NCI-H2029 treated with DMSO at 0.1 percent for 48 hours (cell line): ENCODE measurements around the gene PRKAA2.

Experiments
- DNase-seq: peaks from one replicate; lab custom pipeline; 2025; lab: John Stamatoyannopoulos, UW

PRKAA2 gene

GRCh38 chr1:56713112-56713511, 68.0 kb downstream of the PRKAA2 start:
- no peak for DNase-seq

GRCh38 chr1:56715156-56715555, 70.0 kb downstream of the PRKAA2 start:
- DNase-seq = no peak

GRCh38 chr1:56719171-56719570, 74.1 kb downstream of the PRKAA2 start:
- no peak for DNase-seq

DNA sequence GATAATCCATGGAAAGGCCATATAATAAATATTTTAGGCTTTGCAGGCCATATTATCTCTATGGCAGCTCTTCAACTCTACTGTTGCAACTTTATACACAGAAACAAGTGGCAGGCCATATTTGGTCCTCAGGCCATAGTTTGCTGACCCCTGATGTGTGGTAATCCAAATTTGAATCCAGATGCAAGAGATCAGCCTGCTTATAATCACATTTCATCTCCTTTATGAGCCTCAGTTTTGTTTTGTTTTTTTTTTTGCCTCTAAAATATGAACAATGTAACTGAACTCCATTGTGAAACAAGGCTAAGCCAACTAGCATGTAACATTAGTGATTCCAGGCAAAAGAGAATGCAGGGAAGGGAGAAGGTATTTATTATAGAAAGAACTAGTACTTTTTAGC, 81.6 kb downstream of the PRKAA2 start:
- DNase-seq = no peak

GRCh38 chr1:56728964-56729363, 83.8 kb downstream of the PRKAA2 start:
- no peak for DNase-seq

DNA sequence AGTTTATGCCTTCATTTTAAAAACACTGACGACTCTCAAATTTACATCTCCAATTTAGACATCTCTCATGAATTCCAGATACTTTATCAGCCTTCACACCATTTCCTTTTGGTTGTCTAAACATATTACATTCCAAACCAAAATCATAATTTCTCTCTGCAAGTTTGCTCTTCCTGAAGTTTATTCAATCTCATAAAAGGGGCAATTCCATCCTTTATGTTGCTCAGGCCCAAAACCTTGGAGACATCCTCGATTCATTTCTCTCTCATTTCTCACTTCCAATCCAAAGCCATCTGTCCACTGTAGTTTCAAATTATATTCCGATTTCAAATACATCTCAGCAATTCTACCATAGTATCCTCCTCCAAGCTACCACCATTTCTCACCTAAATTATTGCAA, 100.1 kb downstream of the PRKAA2 start:
- no peak for DNase-seq

DNA sequence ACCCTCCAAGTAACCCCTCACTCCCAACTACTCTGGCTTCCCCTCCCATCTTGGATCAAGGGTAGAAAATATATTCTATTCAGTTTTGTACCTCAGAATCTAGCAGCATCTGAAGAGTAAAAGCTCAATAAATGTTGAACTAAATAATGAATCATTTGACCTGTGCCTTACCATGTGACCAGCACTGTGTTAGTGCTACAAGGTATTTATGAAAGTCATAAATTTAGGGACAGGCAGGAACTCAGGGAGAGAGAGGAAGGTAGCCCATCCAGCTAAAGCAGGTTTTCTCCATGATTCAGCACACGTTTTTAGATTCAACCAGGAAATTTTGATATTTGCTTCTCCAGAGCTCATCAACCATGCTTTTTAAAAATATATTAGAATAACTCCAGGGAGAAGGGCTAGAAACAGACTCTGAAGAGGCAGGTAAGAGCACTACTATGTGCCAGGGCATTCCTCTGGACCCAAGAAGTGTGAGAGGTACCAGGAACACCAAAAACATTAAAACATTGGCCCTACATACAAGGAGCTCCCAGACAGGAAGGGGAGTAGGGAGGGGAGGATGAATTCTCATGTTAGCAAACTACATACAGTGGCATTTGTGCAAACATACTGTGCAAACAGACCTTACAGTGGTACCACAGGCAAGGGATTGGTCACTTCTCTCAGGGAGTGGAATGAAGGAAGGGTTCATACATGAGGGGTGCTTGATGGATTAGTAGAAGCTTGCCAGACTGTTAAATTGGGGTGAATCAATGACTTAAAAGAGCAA, 109.8 kb downstream of the PRKAA2 start:
- no peak for DNase-seq

DNA sequence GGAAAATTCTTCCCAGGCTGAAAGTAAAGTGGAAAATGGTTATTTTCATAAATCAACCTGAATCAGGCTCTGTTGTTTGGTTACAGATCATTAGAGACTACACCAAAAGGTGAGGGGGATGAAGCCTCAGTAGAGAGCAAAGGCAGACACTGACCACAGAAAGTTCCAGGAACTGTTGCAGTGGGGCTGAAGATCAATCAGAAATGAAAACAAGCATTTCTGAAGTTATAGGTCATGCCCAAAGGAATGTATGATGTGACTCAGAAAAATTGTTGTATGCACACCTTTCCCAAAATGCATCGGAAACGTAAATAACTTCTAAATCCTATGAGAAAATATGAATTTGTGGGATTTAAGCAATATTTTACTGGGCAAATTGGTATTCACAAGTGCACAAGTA, 110.8 kb downstream of the PRKAA2 start:
- no peak for DNase-seq

DNA sequence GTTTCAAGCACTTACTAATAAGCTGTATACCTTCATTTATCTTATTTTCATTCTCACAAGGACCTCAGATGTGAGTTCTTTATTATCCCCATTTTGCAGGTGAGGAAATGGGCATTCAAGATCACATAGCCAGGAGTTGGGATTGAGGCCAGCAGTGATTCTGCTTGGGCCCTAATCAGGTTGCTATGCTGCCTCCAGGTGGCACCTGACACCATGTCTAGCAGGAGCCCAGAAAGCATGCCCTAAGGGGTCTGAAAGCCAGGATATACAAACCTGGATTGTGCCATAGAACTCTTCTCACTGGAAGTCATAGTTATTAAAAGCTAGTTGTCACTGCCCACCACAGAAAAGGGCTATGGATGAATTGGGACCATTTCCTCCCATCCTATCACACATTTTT, 113.0 kb downstream of the PRKAA2 start:
- DNase-seq = peak; percentile 65

GRCh38 chr1:56758794-56759193, 113.7 kb downstream of the PRKAA2 start:
- DNase-seq = no peak
